Activated naive CD4-positive, alpha-beta T cell treated with anti-CD3 and anti-CD28 coated beads for 36 hours (primary cell): Measurements from ENCODE around the gene HMGB4. TPM values are rescaled to one million over a fixed set of nuclear protein-coding genes. Genes with fewer than 3 reads are reported as not detected.

Experiments
- CTCF ChIA-PET: fragments of 350-600 bp; sonication (Branson Sonifier 250); formaldehyde crosslinking; loops from one replicate; lab custom pipeline; 2021; ENCODE audit warnings: antibody characterized with exemption; lab: Charles Lee
- DNase-seq: peaks from one replicate; pipeline ENCODE4 v3.0.0-alpha.2; 2020
- H3K27ac Mint-ChIP-seq: one replicate; pipeline ENCODE4 v1.8.0; 2021; ENCODE audit warnings: mild to moderate bottlenecking, mixed read lengths
- H3K27me3 Mint-ChIP-seq: one replicate; pipeline ENCODE4 v1.8.0; 2021; ENCODE audit warnings: low read depth, mixed read lengths
- H3K36me3 Mint-ChIP-seq: one replicate; pipeline ENCODE4 v1.8.0; 2021; ENCODE audit warnings: low read depth, mixed read lengths
- H3K4me1 Mint-ChIP-seq: one replicate; pipeline ENCODE4 v1.8.0; 2021; ENCODE audit warnings: low read depth, mixed read lengths
- H3K4me3 Mint-ChIP-seq: one replicate; pipeline ENCODE4 v1.8.0; 2021; ENCODE audit warnings: mild to moderate bottlenecking, moderate library complexity, mixed read lengths
- H3K9me3 Mint-ChIP-seq: one replicate; pipeline ENCODE4 v1.8.0; 2021; ENCODE audit warnings: mixed read lengths
- intact Hi-C: fragments of 100-400 bp; cut with micrococcal nuclease; formaldehyde crosslinking; loops from one replicate; pipeline ENCODE4 v1.15.1; 2023
- total RNA-seq, 2 experiments: library from RNA; stranded (reverse); gene quantifications; one replicate each; pipeline ENCODE4 v1.2.3, GENCODE V29; 2021

Gene HMGB4
- total RNA-seq, 2 experiments from 2014 or later = not detected

DNA sequence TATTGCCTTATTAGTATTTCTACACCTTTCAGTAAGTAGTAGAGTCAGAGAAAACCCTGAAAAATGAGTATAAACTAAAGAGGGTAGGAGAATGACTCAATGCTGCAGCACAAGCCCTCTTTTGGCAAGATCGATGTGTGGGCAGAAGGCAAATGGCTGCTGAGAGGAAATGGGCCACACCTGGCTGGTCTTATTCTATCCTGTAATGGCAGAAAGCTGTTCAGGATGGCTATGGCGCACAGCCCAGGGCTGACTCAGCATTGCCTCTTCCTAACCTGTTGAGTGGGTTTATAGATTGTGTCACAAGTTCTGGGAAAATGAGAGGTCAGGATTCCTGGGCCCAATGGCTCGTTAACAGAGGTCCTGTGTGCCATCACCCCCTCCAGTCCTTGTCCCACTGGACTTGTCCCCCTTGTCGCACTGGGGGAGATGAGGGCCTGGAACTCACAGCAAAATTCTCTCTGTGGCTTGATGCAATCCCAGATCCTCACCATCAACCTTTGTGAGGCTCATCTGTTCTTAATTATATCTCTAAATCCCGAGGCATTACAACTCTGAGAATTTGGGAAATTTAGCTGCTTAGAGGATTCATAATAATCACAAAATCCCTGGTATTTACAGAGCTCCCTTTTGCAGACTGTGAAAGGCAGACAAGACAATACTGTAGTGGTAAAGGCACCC lies 13.2 kb downstream of the HMGB4 start:
- H3K4me3 Mint-ChIP-seq = no peak overlapping the region
- peaks cover 4% of the 10 kb centered on the region for H3K4me1 Mint-ChIP-seq
- H3K27me3 Mint-ChIP-seq = peaks cover 36% of the 10 kb centered on the region
- no peak for DNase-seq
- H3K27ac Mint-ChIP-seq = no peak overlapping the region
- peaks cover 1% of the 10 kb centered on the region for H3K9me3 Mint-ChIP-seq
- CTCF ChIA-PET = interaction anchor here (0.7 kb wide), 1 partner anchor 1055 kb away, joined by 3 read pairs; no protein-coding TSS in a partner anchor
- intact Hi-C loops = no loop called here
- no peaks in the 10 kb centered on the region for H3K36me3 Mint-ChIP-seq

DNA sequence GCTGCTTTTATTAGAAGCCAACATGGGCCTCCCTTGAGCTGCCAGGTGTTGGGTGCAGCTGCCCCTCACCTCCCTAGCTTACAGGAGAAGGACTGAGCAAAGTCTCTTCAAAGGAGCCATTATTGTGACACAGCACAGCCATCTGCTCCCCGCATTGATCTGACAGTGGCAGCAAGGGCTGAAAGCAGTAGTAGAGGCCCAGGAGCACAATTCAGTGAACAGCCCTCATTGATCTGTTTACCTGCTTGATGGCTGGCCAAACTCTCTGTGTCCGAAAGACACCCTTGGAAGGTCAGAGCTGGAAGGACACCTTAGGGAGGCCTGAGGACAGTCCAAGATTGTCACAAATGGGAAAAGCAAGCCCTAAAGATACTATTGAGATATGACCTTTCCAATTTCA lies 14.5 kb downstream of the HMGB4 start:
- H3K4me3 Mint-ChIP-seq = no peak overlapping the region
- intact Hi-C loops = no loop called here
- DNase-seq = no peak
- no peaks in the 10 kb centered on the region for H3K4me1 Mint-ChIP-seq
- H3K27ac Mint-ChIP-seq = no peak overlapping the region
- H3K9me3 Mint-ChIP-seq = no peaks in the 10 kb centered on the region
- CTCF ChIA-PET = interaction anchor here (0.7 kb wide), 1 partner anchor 93 kb away, joined by 3 read pairs; no protein-coding TSS in a partner anchor
- H3K27me3 Mint-ChIP-seq = peaks cover 35% of the 10 kb centered on the region
- H3K36me3 Mint-ChIP-seq = no peaks in the 10 kb centered on the region

DNA sequence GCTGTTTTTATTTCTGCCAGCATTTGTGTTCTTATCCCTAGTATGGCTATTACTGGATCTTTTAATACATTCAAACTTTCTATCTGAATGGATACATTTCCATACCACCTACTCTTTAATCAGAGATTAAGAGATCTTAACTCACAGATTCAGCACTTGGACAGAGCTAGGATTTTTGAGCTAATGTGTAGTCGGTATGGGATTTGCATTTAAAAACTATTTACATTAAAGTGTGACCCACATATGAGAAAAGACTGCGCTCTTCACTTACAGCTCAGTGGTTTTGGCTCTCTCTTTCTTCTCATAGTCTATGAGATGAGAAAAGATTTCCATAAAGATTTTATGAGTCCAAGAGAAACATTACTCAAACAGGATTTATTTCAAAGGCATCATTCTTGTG lies 16.4 kb downstream of the HMGB4 start:
- no peaks in the 10 kb centered on the region for H3K9me3 Mint-ChIP-seq
- DNase-seq = no peak
- H3K36me3 Mint-ChIP-seq = no peaks in the 10 kb centered on the region
- H3K27me3 Mint-ChIP-seq = peaks cover 41% of the 10 kb centered on the region
- intact Hi-C loops = no loop called here
- H3K4me1 Mint-ChIP-seq = no peaks in the 10 kb centered on the region
- no peak overlapping the region for H3K27ac Mint-ChIP-seq
- H3K4me3 Mint-ChIP-seq = no peak overlapping the region
- CTCF ChIA-PET = no interaction called here

DNA sequence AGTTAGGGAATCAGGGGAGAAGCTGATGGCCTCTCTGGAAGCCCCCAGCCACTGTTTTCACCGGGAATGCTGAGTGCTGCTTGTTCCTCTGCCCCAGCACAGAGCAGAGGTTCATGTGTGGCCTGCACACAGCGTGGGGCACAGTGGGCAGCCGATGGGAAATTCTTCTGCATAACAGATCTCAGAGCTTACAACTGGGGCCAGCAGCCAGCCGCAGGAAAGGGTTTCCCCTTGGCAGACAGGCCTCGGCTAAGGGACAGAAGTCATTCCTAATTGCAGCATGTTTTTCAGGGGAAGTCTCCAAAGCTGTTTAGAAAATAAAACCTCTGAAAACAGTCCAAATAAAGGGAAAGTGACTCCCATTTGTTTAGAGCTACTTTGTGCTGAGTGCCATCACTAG lies 22.6 kb downstream of the HMGB4 start:
- no peak for DNase-seq

DNA sequence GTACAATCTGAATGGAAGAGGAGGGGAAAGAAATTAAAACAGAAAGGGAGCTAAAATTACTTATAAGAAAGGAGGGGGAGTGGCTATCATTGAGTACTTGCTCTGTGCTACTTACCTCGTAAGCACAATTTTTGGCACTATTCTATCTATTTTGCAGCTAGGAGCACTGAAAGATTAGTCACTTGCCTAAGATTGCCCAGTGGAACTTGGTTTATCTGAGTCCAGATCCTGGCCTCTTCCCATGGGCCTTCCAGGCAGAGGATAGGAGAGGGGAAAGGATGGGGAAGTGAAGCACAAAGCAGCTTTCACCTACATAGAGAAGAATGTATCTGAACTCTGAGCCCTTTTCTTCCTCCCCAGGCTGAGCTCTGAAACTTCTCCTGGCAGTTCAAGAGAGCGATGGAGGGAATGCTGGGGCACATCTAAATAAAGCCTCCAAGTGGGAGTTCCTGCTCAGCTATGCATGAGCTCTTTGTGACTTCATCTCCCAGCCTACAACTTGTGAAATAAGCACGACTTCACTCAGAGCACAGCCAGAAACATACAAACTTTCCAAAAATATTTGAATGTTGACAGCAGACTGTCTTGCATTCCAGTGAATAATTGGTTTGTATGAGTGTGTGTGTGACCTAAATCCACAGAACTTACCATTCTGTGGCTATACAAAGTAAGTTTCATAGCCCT lies 29.4 kb downstream of the HMGB4 start:
- CTCF ChIA-PET = no interaction called here
- H3K36me3 Mint-ChIP-seq = no peaks in the 10 kb centered on the region
- H3K9me3 Mint-ChIP-seq = peaks cover 1% of the 10 kb centered on the region
- no peak overlapping the region for H3K27ac Mint-ChIP-seq
- no peaks in the 10 kb centered on the region for H3K4me1 Mint-ChIP-seq
- no peak overlapping the region for H3K4me3 Mint-ChIP-seq
- intact Hi-C loops = no loop called here
- DNase-seq = no peak
- H3K27me3 Mint-ChIP-seq = peaks cover 12% of the 10 kb centered on the region

More for the DNA sequence above, 22.6 kb downstream of the HMGB4 start:
- H3K9me3 Mint-ChIP-seq = no peaks in the 10 kb centered on the region
- H3K27me3 Mint-ChIP-seq = peaks cover 20% of the 10 kb centered on the region
- no peak overlapping the region for H3K4me3 Mint-ChIP-seq
- CTCF ChIA-PET = no interaction called here
- no peak overlapping the region for H3K27ac Mint-ChIP-seq
- H3K36me3 Mint-ChIP-seq = no peaks in the 10 kb centered on the region
- H3K4me1 Mint-ChIP-seq = no peaks in the 10 kb centered on the region
- intact Hi-C loops = no loop called here

DNA sequence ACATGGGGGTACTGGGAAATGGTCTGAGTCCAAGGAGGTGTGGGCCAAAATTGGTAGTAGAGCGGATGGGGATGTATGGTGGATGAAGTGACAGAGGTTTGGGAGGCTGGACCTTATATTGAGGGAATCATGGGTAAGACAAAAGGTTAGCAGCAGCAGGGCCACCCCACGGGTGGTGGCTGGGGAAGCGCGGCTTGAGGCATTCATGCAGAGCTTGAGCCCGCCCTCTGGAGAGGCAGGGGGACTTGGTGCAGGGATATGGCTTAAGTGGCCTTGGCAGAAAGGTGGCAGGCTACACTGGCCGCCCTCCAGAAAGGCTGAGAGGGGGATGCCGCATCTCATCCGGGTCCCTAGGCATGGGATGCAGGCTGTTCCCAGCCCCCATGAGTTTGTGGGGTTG lies 31.5 kb downstream of the HMGB4 start:
- Mint-ChIP-seq H3K9me3 (peaks cover 1% of the 10 kb centered on the region), H3K27ac (no peak overlapping the region), H3K27me3 (peaks cover 17% of the 10 kb centered on the region), H3K36me3 (no peaks in the 10 kb centered on the region), H3K4me3 (no peak overlapping the region), H3K4me1 (no peaks in the 10 kb centered on the region)
- intact Hi-C loops = no loop called here
- CTCF ChIA-PET = no interaction called here
- DNase-seq = no peak

DNA sequence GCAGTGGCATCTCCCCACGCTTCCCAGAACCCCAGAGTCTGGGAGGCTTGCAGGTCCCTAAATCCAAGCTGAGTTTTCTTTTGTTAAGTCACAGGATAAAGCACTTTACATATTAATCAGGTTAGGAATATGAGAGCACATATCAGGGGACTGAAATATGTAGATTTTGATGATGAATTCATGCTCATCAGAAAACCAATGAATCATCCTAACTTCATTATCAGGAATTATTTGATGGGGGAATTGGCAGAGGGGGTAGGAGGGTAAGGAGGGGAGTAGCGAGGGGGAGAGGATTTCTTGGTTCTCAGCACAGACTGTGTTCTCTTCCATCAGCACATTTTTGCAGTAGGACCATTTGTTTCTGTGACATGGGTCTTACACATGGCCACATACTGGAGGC lies 32.1 kb downstream of the HMGB4 start:
- H3K36me3 Mint-ChIP-seq = no peaks in the 10 kb centered on the region
- H3K27ac Mint-ChIP-seq = no peak overlapping the region
- DNase-seq = no peak
- intact Hi-C loops = no loop called here
- no peaks in the 10 kb centered on the region for H3K4me1 Mint-ChIP-seq
- CTCF ChIA-PET = no interaction called here
- peaks cover 20% of the 10 kb centered on the region for H3K27me3 Mint-ChIP-seq
- H3K4me3 Mint-ChIP-seq = no peak overlapping the region
- peaks cover 1% of the 10 kb centered on the region for H3K9me3 Mint-ChIP-seq

DNA sequence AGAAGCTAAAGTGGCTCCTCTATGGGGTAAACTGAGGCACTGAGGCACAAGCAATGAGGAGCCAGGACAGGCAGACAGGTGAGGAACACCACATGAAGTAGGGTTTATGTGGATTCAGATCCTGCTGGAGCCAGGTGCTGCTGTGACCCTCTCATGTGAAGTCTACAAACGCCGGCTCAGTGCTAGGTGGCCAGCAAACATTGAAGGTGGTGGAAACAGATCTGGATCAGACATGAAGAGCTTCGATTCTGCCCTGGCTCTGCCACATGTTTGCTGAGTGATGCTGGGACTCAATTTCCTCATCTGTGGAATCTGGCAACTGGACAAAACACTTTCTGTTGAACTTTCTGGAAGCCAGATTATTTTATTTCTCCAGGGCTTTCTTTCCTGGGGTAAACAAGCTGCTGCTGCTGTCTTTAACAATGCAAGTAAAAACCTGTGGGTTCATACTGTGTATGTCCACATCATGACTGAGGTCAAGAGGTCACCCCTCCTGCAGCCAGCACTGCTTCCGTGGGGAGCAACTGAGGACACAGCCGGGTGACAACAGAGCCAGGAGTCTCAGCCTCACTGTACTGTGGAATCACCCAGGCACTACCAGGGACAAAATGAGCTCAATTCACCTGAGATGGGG lies 33.3 kb downstream of the HMGB4 start:
- CTCF ChIA-PET = interaction anchor here (0.5 kb wide), 1 partner anchor 942 kb away, joined by 3 read pairs; no protein-coding TSS in a partner anchor
- DNase-seq = no peak
- Mint-ChIP-seq H3K27ac (no peak overlapping the region), H3K4me1 (no peaks in the 10 kb centered on the region), H3K9me3 (no peaks in the 10 kb centered on the region), H3K36me3 (no peaks in the 10 kb centered on the region), H3K4me3 (no peak overlapping the region), H3K27me3 (peaks cover 20% of the 10 kb centered on the region)
- intact Hi-C loops = no loop called here

DNA sequence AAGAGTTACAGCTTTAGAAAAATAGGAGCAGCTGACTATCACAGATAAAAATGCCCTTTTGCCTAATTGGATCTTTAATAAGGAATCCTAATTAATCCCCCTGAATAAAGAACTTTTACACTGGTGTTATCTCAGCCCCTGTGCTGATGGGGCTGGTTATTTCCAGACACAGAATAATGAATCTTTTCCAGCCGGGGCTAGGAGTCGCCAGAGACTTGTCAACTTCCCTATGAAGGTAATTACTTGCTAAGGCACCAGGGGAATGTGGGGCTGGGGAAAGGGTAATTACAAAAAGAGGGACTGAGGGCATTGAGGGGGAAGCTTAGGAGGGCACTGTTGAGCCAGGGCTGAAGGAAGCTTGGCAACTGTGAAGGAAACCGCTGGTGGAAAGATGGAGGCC lies 34.5 kb downstream of the HMGB4 start:
- intact Hi-C loops = no loop called here
- no peaks in the 10 kb centered on the region for H3K9me3 Mint-ChIP-seq
- H3K27me3 Mint-ChIP-seq = peaks cover 24% of the 10 kb centered on the region
- CTCF ChIA-PET = no interaction called here
- no peaks in the 10 kb centered on the region for H3K4me1 Mint-ChIP-seq
- H3K27ac Mint-ChIP-seq = no peak overlapping the region
- H3K36me3 Mint-ChIP-seq = no peaks in the 10 kb centered on the region
- DNase-seq = no peak
- no peak overlapping the region for H3K4me3 Mint-ChIP-seq

DNA sequence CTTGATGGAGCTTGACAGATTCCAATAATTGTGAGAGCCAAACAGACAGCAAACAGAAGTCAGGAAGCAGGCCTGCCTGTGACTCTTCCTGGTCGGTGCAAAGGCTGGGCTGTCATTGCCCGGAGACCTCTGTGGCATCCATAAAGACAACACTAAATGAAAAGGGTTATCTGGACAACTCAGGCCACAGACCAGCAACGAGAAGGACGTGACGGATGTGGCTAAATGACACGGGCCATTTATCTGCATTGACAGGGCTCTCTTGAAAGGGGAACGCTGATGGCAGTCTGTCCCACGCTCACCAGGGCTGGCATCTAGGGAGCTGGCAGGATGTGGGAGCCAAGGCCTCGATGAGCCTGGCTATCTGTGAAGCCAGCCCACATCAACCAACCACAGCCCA lies 35.0 kb downstream of the HMGB4 start:
- Mint-ChIP-seq H3K4me3 (no peak overlapping the region), H3K27me3 (peaks cover 28% of the 10 kb centered on the region), H3K27ac (no peak overlapping the region), H3K9me3 (no peaks in the 10 kb centered on the region), H3K4me1 (no peaks in the 10 kb centered on the region), H3K36me3 (no peaks in the 10 kb centered on the region)
- CTCF ChIA-PET = interaction anchor here (0.6 kb wide), 1 partner anchor 269 kb away, joined by 3 read pairs; no protein-coding TSS in a partner anchor
- intact Hi-C loops = no loop called here
- DNase-seq = no peak

DNA sequence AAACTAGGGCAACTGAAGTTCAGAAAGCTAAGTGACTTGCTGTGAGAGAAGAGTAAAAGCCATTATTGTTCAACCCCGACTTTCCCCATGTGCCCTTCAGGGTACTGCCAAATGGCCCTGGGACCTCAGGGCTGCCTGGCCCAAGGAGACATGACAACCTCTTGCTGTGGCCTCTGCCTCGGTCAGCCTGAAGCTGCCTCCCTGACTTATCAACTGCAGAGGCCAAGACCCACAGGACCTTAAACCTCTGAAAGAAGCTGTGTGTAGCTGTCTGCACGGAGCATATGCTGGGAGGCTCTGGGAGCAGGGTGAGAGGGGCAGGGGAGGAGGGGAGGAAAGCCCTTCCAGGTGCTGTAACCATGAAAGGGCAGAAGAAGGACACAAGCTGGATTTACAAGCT lies 35.9 kb downstream of the HMGB4 start:
- CTCF ChIA-PET = interaction anchor here (0.6 kb wide), 1 partner anchor 269 kb away, joined by 3 read pairs; no protein-coding TSS in a partner anchor
- no peaks in the 10 kb centered on the region for H3K4me1 Mint-ChIP-seq
- no peak for DNase-seq
- no peak overlapping the region for H3K27ac Mint-ChIP-seq
- no peak overlapping the region for H3K4me3 Mint-ChIP-seq
- peaks cover 28% of the 10 kb centered on the region for H3K27me3 Mint-ChIP-seq
- no peaks in the 10 kb centered on the region for H3K9me3 Mint-ChIP-seq
- no peaks in the 10 kb centered on the region for H3K36me3 Mint-ChIP-seq
- intact Hi-C loops = no loop called here

DNA sequence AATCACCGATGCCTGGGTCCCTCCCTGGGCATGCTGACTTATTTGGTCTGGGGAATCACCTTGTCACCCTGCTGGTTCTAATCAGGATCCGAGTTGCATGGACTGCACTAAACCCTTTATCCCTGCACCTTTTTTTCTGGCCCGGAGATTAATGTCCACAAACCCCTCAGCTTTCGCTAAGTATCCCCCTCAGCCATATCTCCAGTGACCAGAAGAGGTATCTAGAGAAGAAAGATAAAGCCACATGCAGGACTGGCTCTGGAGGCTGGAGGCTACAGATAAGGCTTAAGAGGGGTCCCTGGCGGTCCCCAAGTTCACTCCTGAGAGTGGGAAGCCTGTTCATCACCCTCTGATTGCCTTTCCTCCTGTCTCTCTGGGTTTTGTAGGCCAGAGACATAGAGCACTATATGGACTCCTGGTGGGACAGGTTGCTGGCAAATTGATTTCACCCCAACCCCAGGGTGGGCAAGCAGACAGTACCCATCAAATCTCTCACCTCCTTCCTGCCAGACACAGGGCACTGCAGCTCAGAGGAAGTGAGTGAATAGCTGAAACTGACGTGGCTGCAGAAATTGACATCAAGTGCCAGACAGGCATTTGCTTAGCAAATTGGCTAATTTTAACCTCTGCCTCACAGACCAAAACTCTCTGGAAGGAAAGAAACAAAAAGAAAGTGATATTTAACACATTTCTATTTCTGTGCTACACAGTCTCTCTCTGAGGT lies 38.8 kb downstream of the HMGB4 start:
- H3K27me3 Mint-ChIP-seq = peaks cover 29% of the 10 kb centered on the region

More for the DNA sequence above, 38.8 kb downstream of the HMGB4 start:
- no peaks in the 10 kb centered on the region for H3K9me3 Mint-ChIP-seq
- H3K4me3 Mint-ChIP-seq = no peak overlapping the region
- no peaks in the 10 kb centered on the region for H3K4me1 Mint-ChIP-seq
- no peaks in the 10 kb centered on the region for H3K36me3 Mint-ChIP-seq
- CTCF ChIA-PET = no interaction called here
- intact Hi-C loops = no loop called here
- no peak for DNase-seq
- no peak overlapping the region for H3K27ac Mint-ChIP-seq
